DND-41 (cell line): Measurements from ENCODE around the gene KIF3C.
"Not testable (repeated sequence)": the region's sequence is repeated elsewhere in the genome, so short reads cannot be mapped to it uniquely, and the experiment has no call there.

Experiments
- ATAC-seq: fragments of 200-7000 bp; cut with Tn5 transposase; 3 replicates; pipeline ENCODE4 v1.9.1; 2021; ENCODE audit warnings: low read depth; ENCODE audit not compliant: insufficient read depth
- DNase-seq: peaks from one replicate; pipeline ENCODE4 v3.0.0-alpha.2; 2020
- H2AFZ ChIP-seq: 2 replicates; pipeline ENCODE4 v1.6.0; 2012; ENCODE audit warnings: low read depth, low read length
- H3K27ac ChIP-seq: 2 replicates; pipeline ENCODE4 v1.5.1; 2012; ENCODE audit warnings: low read length, inconsistent platforms
- H3K27me3 ChIP-seq: fragments of 200-600 bp; sonication (generic); 2 replicates; pipeline ENCODE4 v1.6.0; 2012; ENCODE audit warnings: low read length, mild to moderate bottlenecking, inconsistent platforms; ENCODE audit not compliant: insufficient read depth, poor library complexity
- H3K36me3 ChIP-seq: 2 replicates; pipeline ENCODE4 v1.5.1; 2012; ENCODE audit warnings: low read length, inconsistent platforms; ENCODE audit not compliant: insufficient read depth
- H3K4me1 ChIP-seq: 2 replicates; pipeline ENCODE4 v1.5.1; 2012; ENCODE audit warnings: mild to moderate bottlenecking, low read length; ENCODE audit not compliant: insufficient read depth
- H3K4me2 ChIP-seq: 2 replicates; pipeline ENCODE4 v1.6.0; 2012; ENCODE audit warnings: mild to moderate bottlenecking, moderate library complexity, low read length, inconsistent platforms; ENCODE audit not compliant: insufficient read depth
- H3K4me3 ChIP-seq, 2 experiments: fragments of 200-600 bp in 1 of 2; shearing (Covaris generic) in 1 of 2; 2 replicates each; pipeline ENCODE4 v1.5.1; 2012 to 2016; ENCODE audit warnings: inconsistent platforms in 2 of 2, low read length in 2 of 2, mild to moderate bottlenecking in 2 of 2, low read depth in 1 of 2, moderate library complexity in 1 of 2
- H3K79me2 ChIP-seq: 2 replicates; pipeline ENCODE4 v1.6.0; 2012; ENCODE audit warnings: low read length, inconsistent platforms; ENCODE audit not compliant: insufficient read depth
- H3K9ac ChIP-seq: 2 replicates; pipeline ENCODE4 v1.6.0; 2012; ENCODE audit warnings: low read depth, mild to moderate bottlenecking, inconsistent platforms, low read length, moderate library complexity
- H3K9me3 ChIP-seq: 2 replicates; pipeline ENCODE4 v1.5.1; 2012; ENCODE audit warnings: low read length, moderate library complexity, mild to moderate bottlenecking, inconsistent platforms; ENCODE audit not compliant: insufficient read depth, severe bottlenecking
- H4K20me1 ChIP-seq: 2 replicates; pipeline ENCODE4 v1.6.0; 2012; ENCODE audit warnings: low read length; ENCODE audit not compliant: insufficient read depth
- EZH2 ChIP-seq: IDR thresholded peaks from 3 replicates; pipeline ENCODE4 v1.6.1; 2012; ENCODE audit warnings: borderline replicate concordance, low read depth, mild to moderate bottlenecking, moderate library complexity, low read length, inconsistent platforms; ENCODE audit not compliant: severe bottlenecking
- TF ChIP-seq, protein P1 (sequence below): IDR thresholded peaks from 2 replicates; pipeline ENCODE4 v1.5.1; 2012; ENCODE audit warnings: borderline replicate concordance, low read length, moderate library complexity, mild to moderate bottlenecking; ENCODE audit not compliant: poor library complexity, severe bottlenecking; ENCODE audit errors: extremely low read depth

KIF3C gene

DNA sequence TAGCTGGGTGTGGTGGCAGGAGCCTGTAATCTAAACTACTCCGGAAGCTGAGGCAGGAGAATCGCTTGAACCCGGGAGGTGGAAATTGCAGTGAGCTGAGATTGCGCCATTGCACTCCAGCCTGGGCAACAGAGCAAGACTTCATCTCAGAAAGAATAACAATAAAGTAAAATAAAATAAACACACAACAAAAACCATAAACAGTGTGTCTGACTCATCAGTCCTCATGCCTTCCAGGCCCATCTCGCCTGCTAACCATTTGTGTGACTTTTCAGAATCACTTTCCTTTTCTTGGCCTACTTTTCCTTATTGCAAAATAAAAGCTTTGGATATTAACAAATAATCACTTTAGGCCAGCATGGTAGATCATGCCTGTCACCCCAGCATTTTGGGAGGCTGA lies 62.0 kb downstream of the KIF3C start:
- Histone ChIP-seq H3K9me3 (no peaks in the 10 kb centered on the region), H3K9ac (no peak overlapping the region), H3K4me1 (peaks cover 25% of the 10 kb centered on the region), H3K27me3 (no peaks in the 10 kb centered on the region), H3K79me2 (no peaks in the 10 kb centered on the region), H3K27ac (no peak overlapping the region), H3K36me3 (no peaks in the 10 kb centered on the region), H4K20me1 (no peaks in the 10 kb centered on the region), H2AFZ (no peak overlapping the region), H3K4me2 (no peak overlapping the region), H3K4me3 (no peak overlapping the region)
- TF ChIP-seq EZH2 = no peak
- ATAC-seq (no peak), DNase-seq (no peak)

- Histone ChIP-seq H3K4me1 (peaks cover 38% of the 10 kb centered on the region), H3K36me3 (no peaks in the 10 kb centered on the region), H3K79me2 (no peaks in the 10 kb centered on the region), H3K27me3 (no peaks in the 10 kb centered on the region), H3K9me3 (no peaks in the 10 kb centered on the region), H2AFZ (no peak overlapping the region), H3K27ac (no peak overlapping the region; the same call in 1 of the 2 replicates), H3K4me2 (no peak overlapping the region), H3K4me3 (no peak overlapping the region), H4K20me1 (no peaks in the 10 kb centered on the region), H3K9ac (no peak overlapping the region)
- ATAC-seq = no peak
- DNase-seq = no peak
- TF ChIP-seq EZH2 = no peak
- TF ChIP-seq, protein P1, sequence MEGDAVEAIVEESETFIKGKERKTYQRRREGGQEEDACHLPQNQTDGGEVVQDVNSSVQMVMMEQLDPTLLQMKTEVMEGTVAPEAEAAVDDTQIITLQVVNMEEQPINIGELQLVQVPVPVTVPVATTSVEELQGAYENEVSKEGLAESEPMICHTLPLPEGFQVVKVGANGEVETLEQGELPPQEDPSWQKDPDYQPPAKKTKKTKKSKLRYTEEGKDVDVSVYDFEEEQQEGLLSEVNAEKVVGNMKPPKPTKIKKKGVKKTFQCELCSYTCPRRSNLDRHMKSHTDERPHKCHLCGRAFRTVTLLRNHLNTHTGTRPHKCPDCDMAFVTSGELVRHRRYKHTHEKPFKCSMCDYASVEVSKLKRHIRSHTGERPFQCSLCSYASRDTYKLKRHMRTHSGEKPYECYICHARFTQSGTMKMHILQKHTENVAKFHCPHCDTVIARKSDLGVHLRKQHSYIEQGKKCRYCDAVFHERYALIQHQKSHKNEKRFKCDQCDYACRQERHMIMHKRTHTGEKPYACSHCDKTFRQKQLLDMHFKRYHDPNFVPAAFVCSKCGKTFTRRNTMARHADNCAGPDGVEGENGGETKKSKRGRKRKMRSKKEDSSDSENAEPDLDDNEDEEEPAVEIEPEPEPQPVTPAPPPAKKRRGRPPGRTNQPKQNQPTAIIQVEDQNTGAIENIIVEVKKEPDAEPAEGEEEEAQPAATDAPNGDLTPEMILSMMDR = no peak
Measured at GRCh38 chr2:25917832-25918231, 64.5 kb downstream of the KIF3C start.

- H4K20me1 ChIP-seq, H2AFZ ChIP-seq, H3K9me3 ChIP-seq, DNase-seq, H3K36me3 ChIP-seq, H3K79me2 ChIP-seq, H3K27ac ChIP-seq, ATAC-seq, H3K9ac ChIP-seq, H3K27me3 ChIP-seq, H3K4me3 ChIP-seq: not testable (repeated sequence)
- Histone ChIP-seq H3K4me2 (peak overlapping the region; percentile 70), H3K4me1 (peaks cover 42% of the 10 kb centered on the region)
Measured at GRCh38 chr2:25917411-25917810, 64.9 kb downstream of the KIF3C start.

GRCh38 chr2:25915944-25916772 lies 66.1 kb downstream of the KIF3C start:
- H3K9me3 ChIP-seq, H4K20me1 ChIP-seq, H3K36me3 ChIP-seq, H3K27me3 ChIP-seq, H3K79me2 ChIP-seq: not testable (repeated sequence)
- DNase-seq (peak; percentile 88), ATAC-seq (peak; percentile 83)
- H3K27ac ChIP-seq = peak overlapping the region; percentile 87
- H3K9ac ChIP-seq = peak overlapping the region; percentile 47
- H2AFZ ChIP-seq = peak overlapping the region; percentile 62
- H3K4me2 ChIP-seq = peak overlapping the region; percentile 70
- H3K4me3 ChIP-seq = peak overlapping the region; percentile 2 to 55; a peak in 3 of 4 replicates
- H3K4me1 ChIP-seq = peaks cover 43% of the 10 kb centered on the region

DNA sequence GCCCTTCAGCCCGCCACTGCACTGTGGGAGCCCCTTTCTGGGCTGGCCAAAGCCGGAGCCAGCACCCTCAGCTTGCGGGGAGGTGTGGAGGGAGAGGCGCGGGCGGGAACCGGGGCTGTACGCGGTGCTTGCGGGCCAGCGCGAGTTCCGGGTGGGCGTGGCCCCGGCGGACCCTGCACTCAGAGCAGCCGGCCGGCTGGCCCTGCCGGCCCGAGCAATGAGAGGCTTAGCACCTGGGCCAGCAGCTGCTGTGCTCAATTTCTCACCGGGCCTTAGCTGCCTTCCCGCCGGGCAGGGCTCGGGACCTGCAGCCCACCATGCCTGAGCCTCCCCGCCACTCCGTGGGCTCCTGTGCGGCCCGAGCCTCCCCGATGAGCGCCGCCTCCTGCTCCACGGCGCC lies 66.9 kb downstream of the KIF3C start:
- peak overlapping the region; percentile 70 for H3K4me2 ChIP-seq
- H3K27me3 ChIP-seq, ATAC-seq, H3K79me2 ChIP-seq, H3K36me3 ChIP-seq, H3K9me3 ChIP-seq, H4K20me1 ChIP-seq, DNase-seq, H2AFZ ChIP-seq: not testable (repeated sequence)
- peak overlapping the region; percentile 87; the same call in 1 of the 2 replicates for H3K27ac ChIP-seq
- H3K4me3 ChIP-seq = peak overlapping the region in 1 of 2 experiments; percentile 36; a peak in 1 of 4 replicates
- peaks cover 43% of the 10 kb centered on the region for H3K4me1 ChIP-seq
- H3K9ac ChIP-seq = peak overlapping the region; percentile 47

- ATAC-seq, H3K4me2 ChIP-seq, H3K36me3 ChIP-seq, H3K4me3 ChIP-seq, H3K27ac ChIP-seq, H2AFZ ChIP-seq, H3K9ac ChIP-seq, H4K20me1 ChIP-seq, DNase-seq, H3K79me2 ChIP-seq, H3K27me3 ChIP-seq, H3K9me3 ChIP-seq: not testable (repeated sequence)
- peaks cover 43% of the 10 kb centered on the region for H3K4me1 ChIP-seq
Measured at GRCh38 chr2:25913696-25913973, 68.7 kb downstream of the KIF3C start.
